ENCODE data around the gene DCC. TPM values are rescaled to one million over a fixed set of nuclear protein-coding genes. Genes with fewer than 3 reads are reported as not detected.

DCC gene
- total and polyA plus RNA-seq, 9 of the 15 experiments (the other 6 are each of a cell fraction or from before 2014, with no cell fraction given), result not detected

- no peak overlapping the region for H3K9ac ChIP-seq (ENCODE audit: insufficient read depth in 1 of 2, low read depth in 2 of 2, low read length in 2 of 2)
- no peaks in the 10 kb centered on the region for H4K20me1 ChIP-seq (replicated peaks; ENCODE audit: control insufficient read depth, insufficient read depth, low read length)
- 1% methylated on average over 8 of the region's 8 CpGs for WGBS (ENCODE audit: insufficient coverage, low coverage, missing lambda C conversion rate)
- no peaks in the 10 kb centered on the region for H3K36me3 ChIP-seq (ENCODE audit: control insufficient read depth, insufficient read depth, low read length)
- no peak overlapping the region for H3K4me3 ChIP-seq
- H3K4me1 ChIP-seq (replicated peaks in 1 of 2; ENCODE audit: control insufficient read depth in 2 of 2, insufficient read depth in 2 of 2, low read length in 2 of 2), result no peaks in the 10 kb centered on the region
- H3K4me2 ChIP-seq (ENCODE audit: insufficient read depth, low read length), result no peak overlapping the region
- H3K9me3 ChIP-seq (replicated peaks; ENCODE audit: control insufficient read depth, insufficient read depth, low read depth, low read length), result no peaks in the 10 kb centered on the region
- no peak for DNase-seq (ENCODE audit: extremely low read depth in 1 of 4, low spot score in 3 of 4)
- H3K9me1 ChIP-seq (ENCODE audit: control insufficient read depth, insufficient read depth, low read length), result no peaks in the 10 kb centered on the region
- no peak overlapping the region for H3K27ac ChIP-seq (ENCODE audit: extremely low read depth, low read depth, low read length)
- no peak for ATAC-seq
- TF ChIP-seq TCF15 (CRISPR knock-in tag; IDR thresholded peaks at IDR 0.05), result no peak
- no peak for TF ChIP-seq BRD4 (IDR thresholded peaks at IDR 0.05)
- no peak for TF ChIP-seq MTA3 (IDR thresholded peaks at IDR 0.05; ENCODE audit: borderline replicate concordance)
- no peak for TF ChIP-seq ILK (tag; IDR thresholded peaks at IDR 0.05; ENCODE audit: borderline replicate concordance, low read depth)
- no peak for TF ChIP-seq ZNF696 (CRISPR knock-in tag; conservative IDR thresholded peaks at IDR 0.05)
- no peak for TF ChIP-seq RBFOX2 (IDR thresholded peaks at IDR 0.05; ENCODE audit: low read depth, low read length)
- no peak for TF ChIP-seq ZNF347 (CRISPR knock-in tag; IDR thresholded peaks at IDR 0.05; ENCODE audit: low read depth)
- TF ChIP-seq MBD2 (IDR thresholded peaks at IDR 0.05; ENCODE audit: borderline replicate concordance, low read depth), result no peak
- no peak for TF ChIP-seq ZNF79 (CRISPR knock-in tag; IDR thresholded peaks at IDR 0.05; ENCODE audit: low read depth)
- no peak for TF ChIP-seq HOXB6 (CRISPR knock-in tag; IDR thresholded peaks at IDR 0.05; ENCODE audit: borderline replicate concordance)
- no peak for TF ChIP-seq COPS2 (conservative IDR thresholded peaks at IDR 0.05)
- no peak for TF ChIP-seq MECOM (CRISPR knock-in tag; IDR thresholded peaks at IDR 0.05)
- no peak for TF ChIP-seq ZBTB33 (CRISPR knock-in tag; IDR thresholded peaks at IDR 0.05)
- no peak for TF ChIP-seq ZNF311 (CRISPR knock-in tag; IDR thresholded peaks at IDR 0.05)
- TF ChIP-seq HMG20A (CRISPR knock-in tag; conservative IDR thresholded peaks at IDR 0.05), result no peak
- no peak for TF ChIP-seq HCFC1 (IDR thresholded peaks at IDR 0.05; ENCODE audit: low read depth, low read length)
- no peak for TF ChIP-seq ZNF655 (CRISPR knock-in tag; IDR thresholded peaks at IDR 0.05)
- TF ChIP-seq MAFF (IDR thresholded peaks at IDR 0.05; ENCODE audit: low read length), result no peak
- BruUV-seq (replicated peaks), result no TSS peak
- no peaks in the 10 kb centered on the region for H3K27me3 ChIP-seq (ENCODE audit: control insufficient read depth in 2 of 2, insufficient read depth in 2 of 2, low read length in 2 of 2)
- H3K79me2 ChIP-seq (ENCODE audit: control insufficient read depth, insufficient read depth, low read length), result no peaks in the 10 kb centered on the region
- intact Hi-C loops (cut with micrococcal nuclease), result no loop called here
- ChIA-PET POLR2A (no interaction called here), CTCF (ENCODE audit: low intra/inter-chr PET ratio) (no interaction called here)
- H2AFZ ChIP-seq (ENCODE audit: low read depth, low read length), result no peak overlapping the region
- no peak for FAIRE-seq
- in situ Hi-C loops (cut with MboI), result no loop called here
Observed at GRCh38 chr18:53360501-53361443, 1020.8 kb downstream of the DCC start.

Data from K562 (cell line).